HepG2 (cell line): Measurements from ENCODE around the gene IL17C. TPM values are rescaled to one million over a fixed set of nuclear protein-coding genes. Genes with fewer than 3 reads are reported as not detected.

Experiments
- AGO2 ChIP-seq: fragments of 200-400 bp; formaldehyde crosslinking; optimal IDR thresholded peaks from 2 replicates; pipeline ENCODE3; 2017; ENCODE audit warnings: mild to moderate bottlenecking, low read depth, low read length, moderate library complexity
- ATF7 ChIP-seq, 2 experiments: fragments of 450-650 bp in 1 of 2; sonication (generic) in 1 of 2; formaldehyde crosslinking in 1 of 2; IDR thresholded peaks; 2 replicates each; pipeline versions ENCODE4 v1.4.0 to v1.6.1; 2016 to 2020; ENCODE audit warnings: antibody characterized with exemption in 1 of 2, mild to moderate bottlenecking in 1 of 2, missing genetic modification reagents in 1 of 2
- CEBPB ChIP-seq: IDR thresholded peaks from 2 replicates; pipeline ENCODE4 v1.6.1; 2011; ENCODE audit warnings: low read depth, low read length, improper control_type of control experiment, borderline replicate concordance
- MBD4 ChIP-seq: IDR thresholded peaks from 2 replicates; pipeline ENCODE4 v1.6.1; 2012; ENCODE audit warnings: low read length, inconsistent platforms, borderline replicate concordance
- SIN3A ChIP-seq: IDR thresholded peaks from 2 replicates; pipeline ENCODE4 v1.6.1; 2011; ENCODE audit warnings: low read depth, mild to moderate bottlenecking, control low read depth, low read length, borderline replicate concordance
- YEATS4 ChIP-seq: sonication (generic); formaldehyde crosslinking; IDR thresholded peaks from 2 replicates; pipeline ENCODE4 v1.4.0; 2020; ENCODE audit warnings: missing genetic modification reagents, borderline replicate concordance
- ZMYM4 ChIP-seq: sonication (generic); formaldehyde crosslinking; IDR thresholded peaks from 2 replicates; pipeline ENCODE4 v1.8.1; 2023; ENCODE audit warnings: mild to moderate bottlenecking, missing genetic modification reagents
- ZNF33A ChIP-seq: sonication (generic); formaldehyde crosslinking; IDR thresholded peaks from 2 replicates; pipeline ENCODE4 v1.5.1; 2020; ENCODE audit warnings: missing genetic modification reagents, mild to moderate bottlenecking, moderate library complexity, borderline replicate concordance
- ZNF572 ChIP-seq: sonication (generic); formaldehyde crosslinking; IDR thresholded peaks from 2 replicates; pipeline ENCODE4 v1.5.1; 2020; ENCODE audit warnings: mild to moderate bottlenecking, missing genetic modification reagents
- ZNF614 ChIP-seq: IDR thresholded peaks from 2 replicates; pipeline ENCODE4 v1.6.1; 2018; ENCODE audit warnings: missing biosample characterization, missing genetic modification reagents, inconsistent platforms, borderline replicate concordance
- ZSCAN29 ChIP-seq: sonication (generic); formaldehyde crosslinking; conservative IDR thresholded peaks from 2 replicates; pipeline ENCODE4 v1.4.0; 2020; ENCODE audit warnings: mild to moderate bottlenecking, missing genetic modification reagents
- polyA plus RNA-seq, 8 experiments: library from polyadenylated mRNA; depleted of rRNA in 3 of 8; stranded (reverse) in 7 of 8; unstranded in 1 of 8; fragments of >200 nt; fragmentation: Illumina TruSeq in 4 of 8; extraction: Trizol in 4 of 8; gene quantifications; 2 replicates each; pipeline versions ENCODE4 v1.2.1 to v1.2.3, GENCODE V29; 2011 to 2016; ENCODE audit warnings: low read depth in 4 of 8, missing spikeins in 1 of 8, mixed read lengths in 1 of 8; ENCODE audit not compliant: insufficient read depth in 1 of 8
- total RNA-seq, 5 experiments: library from RNA; depleted of rRNA; stranded (reverse); fragments of >200 nt; fragmentation: Illumina TruSeq; extraction: Trizol; gene quantifications; 2 replicates each; pipeline ENCODE4 v1.2.3, GENCODE V29; 2016; ENCODE audit warnings: low read depth in 1 of 5
- TF ChIP-seq, protein P1 (sequence below): sonication (generic); formaldehyde crosslinking; IDR thresholded peaks from 2 replicates; pipeline ENCODE4 v1.4.0; 2020; ENCODE audit warnings: missing genetic modification reagents
- TF ChIP-seq, protein P2 (sequence below): sonication (generic); formaldehyde crosslinking; IDR thresholded peaks from 2 replicates; pipeline ENCODE4 v1.5.0; 2020; ENCODE audit warnings: mild to moderate bottlenecking, missing genetic modification reagents, borderline replicate concordance
- TF ChIP-seq, protein P3 (sequence below), 2 experiments: sonication (generic) in 1 of 2; formaldehyde crosslinking in 1 of 2; IDR thresholded peaks; 2 replicates each; pipeline versions ENCODE4 v1.4.0 to v1.6.1; 2018 to 2020; ENCODE audit warnings: missing genetic modification reagents in 2 of 2, borderline replicate concordance in 1 of 2, low read depth in 1 of 2, mild to moderate bottlenecking in 1 of 2, missing biosample characterization in 1 of 2

Gene IL17C
- total and polyA plus RNA-seq, 2 of the 13 experiments (the other 11 are each of a cell fraction or from before 2014, with no cell fraction given): not detected

DNA sequence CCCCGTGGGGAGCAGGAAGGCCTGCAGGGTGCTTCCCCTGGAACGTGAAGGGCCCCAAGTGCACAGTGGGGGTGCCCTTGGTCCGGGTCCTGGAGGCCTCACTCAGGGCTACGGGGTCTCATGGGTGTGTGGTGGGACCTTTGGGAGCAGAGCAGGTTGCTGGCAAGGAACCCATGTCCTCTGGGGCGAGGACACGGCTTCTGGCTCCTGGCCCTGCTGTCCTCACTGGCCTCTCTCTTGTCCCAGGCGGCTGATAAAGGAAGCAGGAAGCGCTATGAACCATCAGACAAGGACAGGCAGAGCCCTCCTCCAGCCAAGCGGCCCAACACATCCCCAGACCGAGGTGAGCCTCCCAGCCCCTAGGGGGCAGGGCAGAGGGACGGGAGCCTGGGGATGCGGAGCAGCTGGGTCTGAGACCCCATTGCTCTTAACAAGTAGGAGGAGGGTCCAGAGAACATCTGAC lies 9.8 kb upstream of the IL17C start (continued):
- TF ChIP-seq SIN3A (no peak), ZNF572 (CRISPR knock-in tag) (0 out of 2 replicates have a peak, but pooled peaks have one; percentile 24), ZSCAN29 (CRISPR knock-in tag) (no peak), ZNF33A (CRISPR knock-in tag) (no peak), YEATS4 (CRISPR knock-in tag) (no peak), CEBPB (no peak), ZMYM4 (CRISPR knock-in tag) (peak; percentile 39; the same call in 1 of the 2 replicates), ZNF614 (no peak), MBD4 (no peak), AGO2 (peak; percentile 67), ATF7 (IDR thresholded peaks at IDR 0.05) (no peak), ATF7 (CRISPR knock-in tag; IDR thresholded peaks at IDR 0.05) (no peak)
- TF ChIP-seq, protein P1, sequence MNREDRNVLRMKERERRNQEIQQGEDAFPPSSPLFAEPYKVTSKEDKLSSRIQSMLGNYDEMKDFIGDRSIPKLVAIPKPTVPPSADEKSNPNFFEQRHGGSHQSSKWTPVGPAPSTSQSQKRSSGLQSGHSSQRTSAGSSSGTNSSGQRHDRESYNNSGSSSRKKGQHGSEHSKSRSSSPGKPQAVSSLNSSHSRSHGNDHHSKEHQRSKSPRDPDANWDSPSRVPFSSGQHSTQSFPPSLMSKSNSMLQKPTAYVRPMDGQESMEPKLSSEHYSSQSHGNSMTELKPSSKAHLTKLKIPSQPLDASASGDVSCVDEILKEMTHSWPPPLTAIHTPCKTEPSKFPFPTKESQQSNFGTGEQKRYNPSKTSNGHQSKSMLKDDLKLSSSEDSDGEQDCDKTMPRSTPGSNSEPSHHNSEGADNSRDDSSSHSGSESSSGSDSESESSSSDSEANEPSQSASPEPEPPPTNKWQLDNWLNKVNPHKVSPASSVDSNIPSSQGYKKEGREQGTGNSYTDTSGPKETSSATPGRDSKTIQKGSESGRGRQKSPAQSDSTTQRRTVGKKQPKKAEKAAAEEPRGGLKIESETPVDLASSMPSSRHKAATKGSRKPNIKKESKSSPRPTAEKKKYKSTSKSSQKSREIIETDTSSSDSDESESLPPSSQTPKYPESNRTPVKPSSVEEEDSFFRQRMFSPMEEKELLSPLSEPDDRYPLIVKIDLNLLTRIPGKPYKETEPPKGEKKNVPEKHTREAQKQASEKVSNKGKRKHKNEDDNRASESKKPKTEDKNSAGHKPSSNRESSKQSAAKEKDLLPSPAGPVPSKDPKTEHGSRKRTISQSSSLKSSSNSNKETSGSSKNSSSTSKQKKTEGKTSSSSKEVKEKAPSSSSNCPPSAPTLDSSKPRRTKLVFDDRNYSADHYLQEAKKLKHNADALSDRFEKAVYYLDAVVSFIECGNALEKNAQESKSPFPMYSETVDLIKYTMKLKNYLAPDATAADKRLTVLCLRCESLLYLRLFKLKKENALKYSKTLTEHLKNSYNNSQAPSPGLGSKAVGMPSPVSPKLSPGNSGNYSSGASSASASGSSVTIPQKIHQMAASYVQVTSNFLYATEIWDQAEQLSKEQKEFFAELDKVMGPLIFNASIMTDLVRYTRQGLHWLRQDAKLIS (CRISPR knock-in tag): no peak
- TF ChIP-seq, protein P2, sequence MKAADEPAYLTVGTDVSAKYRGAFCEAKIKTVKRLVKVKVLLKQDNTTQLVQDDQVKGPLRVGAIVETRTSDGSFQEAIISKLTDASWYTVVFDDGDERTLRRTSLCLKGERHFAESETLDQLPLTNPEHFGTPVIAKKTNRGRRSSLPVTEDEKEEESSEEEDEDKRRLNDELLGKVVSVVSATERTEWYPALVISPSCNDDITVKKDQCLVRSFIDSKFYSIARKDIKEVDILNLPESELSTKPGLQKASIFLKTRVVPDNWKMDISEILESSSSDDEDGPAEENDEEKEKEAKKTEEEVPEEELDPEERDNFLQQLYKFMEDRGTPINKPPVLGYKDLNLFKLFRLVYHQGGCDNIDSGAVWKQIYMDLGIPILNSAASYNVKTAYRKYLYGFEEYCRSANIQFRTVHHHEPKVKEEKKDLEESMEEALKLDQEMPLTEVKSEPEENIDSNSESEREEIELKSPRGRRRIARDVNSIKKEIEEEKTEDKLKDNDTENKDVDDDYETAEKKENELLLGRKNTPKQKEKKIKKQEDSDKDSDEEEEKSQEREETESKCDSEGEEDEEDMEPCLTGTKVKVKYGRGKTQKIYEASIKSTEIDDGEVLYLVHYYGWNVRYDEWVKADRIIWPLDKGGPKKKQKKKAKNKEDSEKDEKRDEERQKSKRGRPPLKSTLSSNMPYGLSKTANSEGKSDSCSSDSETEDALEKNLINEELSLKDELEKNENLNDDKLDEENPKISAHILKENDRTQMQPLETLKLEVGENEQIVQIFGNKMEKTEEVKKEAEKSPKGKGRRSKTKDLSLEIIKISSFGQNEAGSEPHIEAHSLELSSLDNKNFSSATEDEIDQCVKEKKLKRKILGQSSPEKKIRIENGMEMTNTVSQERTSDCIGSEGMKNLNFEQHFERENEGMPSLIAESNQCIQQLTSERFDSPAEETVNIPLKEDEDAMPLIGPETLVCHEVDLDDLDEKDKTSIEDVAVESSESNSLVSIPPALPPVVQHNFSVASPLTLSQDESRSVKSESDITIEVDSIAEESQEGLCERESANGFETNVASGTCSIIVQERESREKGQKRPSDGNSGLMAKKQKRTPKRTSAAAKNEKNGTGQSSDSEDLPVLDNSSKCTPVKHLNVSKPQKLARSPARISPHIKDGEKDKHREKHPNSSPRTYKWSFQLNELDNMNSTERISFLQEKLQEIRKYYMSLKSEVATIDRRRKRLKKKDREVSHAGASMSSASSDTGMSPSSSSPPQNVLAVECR (CRISPR knock-in tag): 0 out of 2 replicates have a peak, but pooled peaks have one; percentile 35
- TF ChIP-seq, protein P3, sequence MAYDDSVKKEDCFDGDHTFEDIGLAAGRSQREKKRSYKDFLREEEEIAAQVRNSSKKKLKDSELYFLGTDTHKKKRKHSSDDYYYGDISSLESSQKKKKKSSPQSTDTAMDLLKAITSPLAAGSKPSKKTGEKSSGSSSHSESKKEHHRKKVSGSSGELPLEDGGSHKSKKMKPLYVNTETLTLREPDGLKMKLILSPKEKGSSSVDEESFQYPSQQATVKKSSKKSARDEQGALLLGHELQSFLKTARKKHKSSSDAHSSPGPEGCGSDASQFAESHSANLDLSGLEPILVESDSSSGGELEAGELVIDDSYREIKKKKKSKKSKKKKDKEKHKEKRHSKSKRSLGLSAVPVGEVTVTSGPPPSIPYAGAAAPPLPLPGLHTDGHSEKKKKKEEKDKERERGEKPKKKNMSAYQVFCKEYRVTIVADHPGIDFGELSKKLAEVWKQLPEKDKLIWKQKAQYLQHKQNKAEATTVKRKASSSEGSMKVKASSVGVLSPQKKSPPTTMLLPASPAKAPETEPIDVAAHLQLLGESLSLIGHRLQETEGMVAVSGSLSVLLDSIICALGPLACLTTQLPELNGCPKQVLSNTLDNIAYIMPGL (CRISPR knock-in tag; IDR thresholded peaks at IDR 0.05; ENCODE audit: borderline replicate concordance in 1 of 2, low read depth in 1 of 2): 0 out of 4 replicates have a peak, but pooled peaks of 1 of the 2 experiments have one; percentile 56
